Epithelial cell of proximal tubule (primary cell): ENCODE results near the gene MAST2. TPM values are rescaled to one million over a fixed set of nuclear protein-coding genes. Genes with fewer than 3 reads are reported as not detected.
"Not testable (repeated sequence)": the region's sequence is repeated elsewhere in the genome, so short reads cannot be mapped to it uniquely, and the experiment has no call there.

Experiments used
- DNase-seq: peaks from one replicate; pipeline ENCODE4 v3.0.0-alpha.2; 2011; ENCODE audit warnings: low read depth
- H3K4me3 ChIP-seq: 2 replicates; pipeline ENCODE4 v1.5.1; 2011; ENCODE audit warnings: low read depth, mild to moderate bottlenecking, low read length
- CTCF ChIP-seq: conservative IDR thresholded peaks from 2 replicates; pipeline ENCODE4 v1.5.1; 2012; ENCODE audit warnings: low read depth, mild to moderate bottlenecking, low read length
- total RNA-seq: library from RNA; depleted of rRNA; stranded (reverse); fragments of >200 nt; gene quantifications from 2 replicates; pipeline ENCODE4 v1.2.3, GENCODE V29; 2015

MAST2 gene
- total RNA-seq, 1 donor from 2014 or later: 30.3 TPM

GRCh38 chr1:45934947-45935346 is 131.5 kb downstream of the MAST2 start:
- no peak for TF ChIP-seq CTCF
- H3K4me3 ChIP-seq: no peak overlapping the region
- DNase-seq: no peak

DNA sequence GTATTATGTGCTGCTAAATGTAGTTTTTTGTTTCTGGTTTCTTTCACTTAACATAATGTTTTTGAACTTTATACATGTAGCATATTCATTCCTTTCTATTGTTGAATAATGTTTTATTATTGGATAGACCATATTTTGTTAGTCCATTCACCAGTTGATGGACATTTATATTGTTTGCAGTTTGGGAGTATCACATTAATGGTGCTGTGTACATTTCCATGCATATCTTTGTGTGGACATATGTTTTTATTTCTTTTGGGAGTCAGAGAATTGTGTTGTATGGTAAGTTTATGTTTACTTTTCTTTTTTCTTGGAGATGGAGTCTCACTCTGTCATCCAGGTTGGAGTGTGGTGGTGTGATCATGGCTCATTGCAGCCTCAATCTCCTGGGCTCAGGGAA is 134.6 kb downstream of the MAST2 start:
- no peak overlapping the region for H3K4me3 ChIP-seq
- DNase-seq: no peak
- no peak for TF ChIP-seq CTCF

- no peak for DNase-seq
- no peak for TF ChIP-seq CTCF
Observed at GRCh38 chr1:45942411-45942810, 139.0 kb downstream of the MAST2 start.

DNA sequence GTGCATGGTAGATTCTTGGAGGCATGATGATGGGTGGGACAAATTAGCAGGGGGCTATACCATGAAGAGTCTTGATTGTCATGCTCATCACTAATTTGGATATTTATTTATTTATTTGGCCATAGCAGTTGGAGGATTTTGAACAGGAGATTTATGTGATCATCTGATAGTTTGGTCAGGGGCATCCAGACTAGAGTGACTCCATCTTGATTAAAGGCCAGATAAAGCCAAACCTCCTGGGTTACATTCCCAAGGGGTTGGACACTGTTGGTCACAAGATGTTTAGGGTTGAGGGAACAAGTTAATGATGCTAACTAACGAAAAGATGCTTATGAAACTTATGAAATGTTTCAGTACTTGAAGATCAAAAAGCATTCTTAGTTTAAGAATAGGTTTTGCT is 139.8 kb downstream of the MAST2 start:
- no peak for TF ChIP-seq CTCF
- DNase-seq: no peak
- no peak overlapping the region for H3K4me3 ChIP-seq

More at GRCh38 chr1:45942411-45942810, 139.0 kb downstream of the MAST2 start:
- no peak overlapping the region for H3K4me3 ChIP-seq

DNA sequence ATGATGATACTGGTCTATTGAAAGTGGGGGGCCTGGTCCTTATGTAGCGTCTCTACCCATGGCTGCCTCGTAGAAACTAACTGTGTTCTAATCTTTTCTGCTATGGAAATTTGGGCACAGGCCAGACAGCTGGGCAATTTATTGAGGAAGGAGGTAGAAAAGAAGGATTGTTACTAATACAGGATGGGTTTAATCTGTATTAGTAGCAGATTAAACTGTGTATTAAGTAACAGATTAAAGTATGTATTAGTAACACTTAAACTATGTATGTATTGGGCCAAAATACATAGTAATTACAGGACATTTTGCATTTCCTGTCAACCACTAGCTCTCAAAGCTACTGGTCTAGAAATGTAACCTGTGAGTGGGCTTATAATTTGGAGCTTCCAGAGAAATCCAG is 142.0 kb downstream of the MAST2 start:
- DNase-seq: no peak
- TF ChIP-seq CTCF: no peak
- H3K4me3 ChIP-seq: no peak overlapping the region

DNA sequence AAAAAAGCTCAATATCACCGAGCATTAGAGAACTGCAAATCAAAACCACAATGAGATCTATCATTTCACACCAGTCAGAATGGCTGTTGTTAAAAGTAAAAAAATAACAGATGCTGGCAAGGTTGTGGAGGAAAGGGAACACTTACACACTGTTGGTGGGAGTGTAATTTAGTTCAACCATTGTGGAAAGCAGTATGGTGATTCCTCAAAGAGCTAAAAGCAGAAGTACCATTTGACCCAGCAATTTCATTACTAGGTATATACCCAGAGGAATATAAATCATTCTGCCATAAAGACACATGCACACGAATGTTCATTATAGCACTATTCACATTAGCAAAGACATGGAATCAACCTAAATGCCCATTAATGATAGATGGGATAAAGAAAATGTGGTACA is 146.1 kb downstream of the MAST2 start:
- H3K4me3 ChIP-seq, DNase-seq: not testable (repeated sequence)

GRCh38 chr1:45952072-45952471 is 148.7 kb downstream of the MAST2 start:
- no peak for DNase-seq
- no peak overlapping the region for H3K4me3 ChIP-seq
- no peak for TF ChIP-seq CTCF
